ENCODE data around the gene RAI1. TPM values are rescaled to one million over a fixed set of nuclear protein-coding genes. Genes with fewer than 3 reads are reported as not detected.
A peak's percentile ranks its signal among the peaks of the same experiment; 100 is the strongest.

Gene RAI1
- total and polyA plus RNA-seq, 10 of the 15 experiments (the other 5 are each of a cell fraction or from before 2014, with no cell fraction given), result 0.66 to 37.7 (median 6.0) TPM

DNA sequence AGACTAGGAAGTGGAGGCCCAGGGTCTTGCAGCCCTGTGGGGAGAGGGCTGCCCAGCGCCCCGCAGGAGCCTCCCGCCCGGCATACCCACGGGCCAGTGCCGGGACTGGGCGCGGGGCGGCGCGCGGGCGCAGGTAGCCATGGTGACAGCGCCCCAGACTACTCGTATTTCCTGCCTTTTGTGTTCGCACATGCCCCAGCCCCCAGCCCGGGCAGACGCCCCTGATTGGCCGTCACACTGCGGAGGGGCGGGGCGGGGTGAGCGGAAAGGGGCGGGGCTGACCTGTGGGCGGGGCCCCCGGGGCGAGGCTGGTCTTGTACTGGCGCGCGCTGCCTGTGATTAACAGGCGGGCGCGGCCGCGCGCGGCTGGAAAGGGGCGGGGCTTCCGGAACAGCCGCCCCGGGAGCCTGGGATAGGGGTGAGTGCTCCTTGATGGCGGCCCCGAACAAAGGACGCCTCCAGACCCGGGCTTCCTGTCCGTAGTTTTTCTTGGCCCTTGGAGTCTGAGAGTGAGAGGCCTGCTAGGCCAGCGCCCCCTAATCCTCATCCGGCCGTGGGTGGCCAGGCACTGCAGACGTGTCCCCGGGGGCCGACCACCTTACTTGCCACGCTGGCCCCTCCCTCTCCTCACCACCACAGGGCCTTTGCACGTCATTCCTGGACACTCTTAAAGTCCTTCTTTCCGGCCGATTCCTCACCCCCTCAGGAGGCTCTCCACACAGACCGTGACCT, 71.0 kb downstream of the RAI1 start (continued):
- TF ChIP-seq, protein P1, sequence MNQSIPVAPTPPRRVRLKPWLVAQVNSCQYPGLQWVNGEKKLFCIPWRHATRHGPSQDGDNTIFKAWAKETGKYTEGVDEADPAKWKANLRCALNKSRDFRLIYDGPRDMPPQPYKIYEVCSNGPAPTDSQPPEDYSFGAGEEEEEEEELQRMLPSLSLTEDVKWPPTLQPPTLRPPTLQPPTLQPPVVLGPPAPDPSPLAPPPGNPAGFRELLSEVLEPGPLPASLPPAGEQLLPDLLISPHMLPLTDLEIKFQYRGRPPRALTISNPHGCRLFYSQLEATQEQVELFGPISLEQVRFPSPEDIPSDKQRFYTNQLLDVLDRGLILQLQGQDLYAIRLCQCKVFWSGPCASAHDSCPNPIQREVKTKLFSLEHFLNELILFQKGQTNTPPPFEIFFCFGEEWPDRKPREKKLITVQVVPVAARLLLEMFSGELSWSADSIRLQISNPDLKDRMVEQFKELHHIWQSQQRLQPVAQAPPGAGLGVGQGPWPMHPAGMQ (IDR thresholded peaks at IDR 0.05; ENCODE audit: borderline replicate concordance), result no peak
- TF ChIP-seq BMI1 (IDR thresholded peaks at IDR 0.05; ENCODE audit: borderline replicate concordance) (peak; percentile 87; the same call in 1 of the 2 replicates), JUND (IDR thresholded peaks at IDR 0.05; ENCODE audit: low read depth, low read length) (no peak), RAD51 (IDR thresholded peaks at IDR 0.05) (no peak), MXI1 (IDR thresholded peaks at IDR 0.05; ENCODE audit: low read depth, low read length) (peak; percentile 60; the same call in 1 of the 2 replicates), MEF2B (IDR thresholded peaks at IDR 0.05; ENCODE audit: partially characterized antibody, poor library complexity, severe bottlenecking) (peak; percentile 25), CREM (IDR thresholded peaks at IDR 0.05; ENCODE audit: low read depth) (0 out of 2 replicates have a peak, but pooled peaks have one; percentile 32), EGR1 (IDR thresholded peaks at IDR 0.05; ENCODE audit: borderline replicate concordance in 1 of 2, low read depth in 2 of 2, low read length in 2 of 2) (0 out of 3 replicates have a peak, but pooled peaks of 1 of the 2 experiments have one; percentile 7), MTA2 (IDR thresholded peaks at IDR 0.05; ENCODE audit: low read depth) (no peak), YY1 (IDR thresholded peaks at IDR 0.05; ENCODE audit: low read depth, low read length) (peak; percentile 79), SMAD5 (IDR thresholded peaks at IDR 0.05; ENCODE audit: low read depth) (peak; percentile 42; the same call in 1 of the 2 replicates), TAF1 (IDR thresholded peaks at IDR 0.05; ENCODE audit: borderline replicate concordance, low read depth, low read length) (0 out of 2 replicates have a peak, but pooled peaks have one; percentile 45), RUNX3 (IDR thresholded peaks at IDR 0.05; ENCODE audit: low read length) (peak; percentile 42; the same call in 1 of the 2 replicates), CBFB (IDR thresholded peaks at IDR 0.05; ENCODE audit: low read depth) (peak; percentile 27; the same call in 1 of the 2 replicates), SP1 (IDR thresholded peaks at IDR 0.05; ENCODE audit: low read depth, low read length) (peak; percentile 35), POLR2A (IDR thresholded peaks at IDR 0.05; ENCODE audit: low read depth, low read length) (peak; percentile 67), BHLHE40 (IDR thresholded peaks at IDR 0.05; ENCODE audit: borderline replicate concordance in 1 of 2, low read depth in 2 of 2, low read length in 1 of 2) (peak; percentile 62 to 85; a peak in 3 of 4 replicates)
- TF ChIP-seq, protein P2, sequence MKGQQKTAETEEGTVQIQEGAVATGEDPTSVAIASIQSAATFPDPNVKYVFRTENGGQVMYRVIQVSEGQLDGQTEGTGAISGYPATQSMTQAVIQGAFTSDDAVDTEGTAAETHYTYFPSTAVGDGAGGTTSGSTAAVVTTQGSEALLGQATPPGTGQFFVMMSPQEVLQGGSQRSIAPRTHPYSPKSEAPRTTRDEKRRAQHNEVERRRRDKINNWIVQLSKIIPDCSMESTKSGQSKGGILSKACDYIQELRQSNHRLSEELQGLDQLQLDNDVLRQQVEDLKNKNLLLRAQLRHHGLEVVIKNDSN (IDR thresholded peaks at IDR 0.05; ENCODE audit: borderline replicate concordance, extremely low read length, insufficient read depth, low read depth, low read length), result no peak
